SK-N-SH (cell line): ENCODE measurements around the gene CENPX. TPM values are rescaled to one million over a fixed set of nuclear protein-coding genes. Genes with fewer than 3 reads are reported as not detected.

ENCODE experiments used
- CTCF ChIA-PET: fragments of 300-600, 350-600 bp; formaldehyde crosslinking; extraction: SDS; loops from one replicate; lab custom pipeline; 2021; lab: Yijun Ruan, JAX
- POLR2A ChIA-PET: fragments of 350-600 bp; sonication (Branson Sonifier 250); formaldehyde crosslinking; extraction: SDS; loops from one replicate; lab custom pipeline; 2020; ENCODE audit warnings: antibody characterized with exemption, inconsistent platforms; lab: Yijun Ruan, JAX
- DNase-seq: peaks from one replicate; pipeline ENCODE4 v3.0.0; 2012
- H2AFZ ChIP-seq: fragments of 200-600 bp; sonication (generic); 2 replicates; pipeline ENCODE4 v1.8.1; 2016; ENCODE audit warnings: antibody characterized with exemption, mild to moderate bottlenecking, low read depth
- H3F3A ChIP-seq: fragments of 200-600 bp; sonication (generic); replicated peaks from 2 replicates; pipeline ENCODE3; 2016; ENCODE audit warnings: antibody characterized with exemption, mild to moderate bottlenecking; ENCODE audit not compliant: insufficient read depth
- H3K27ac ChIP-seq, 2 experiments: fragments of 200-500 bp in 1 of 2; fragments of 200-600 bp in 1 of 2; sonication (Bioruptor generic) in 1 of 2; sonication (generic), shearing (Covaris generic) in 1 of 2; 2 replicates each; pipeline versions ENCODE4 v1.5.1 to v1.6.1; 2014 to 2016; ENCODE audit warnings: low read depth in 2 of 2, inconsistent platforms in 1 of 2, low read length in 1 of 2, mild to moderate bottlenecking in 1 of 2, mixed read lengths in 1 of 2
- H3K27me3 ChIP-seq: fragments of 200-600 bp; sonication (generic), shearing (Covaris generic); 2 replicates; pipeline ENCODE4 v1.6.1; 2016; ENCODE audit warnings: mixed run types; ENCODE audit not compliant: insufficient read depth
- H3K36me3 ChIP-seq, 2 experiments: fragments of 200-500 bp in 1 of 2; fragments of 200-600 bp in 1 of 2; sonication (Bioruptor generic) in 1 of 2; sonication (generic) in 1 of 2; replicated peaks in 1 of 2; 2 replicates each; pipeline versions ENCODE3 to v1.5.1; 2014 to 2016; ENCODE audit warnings: low read length in 1 of 2, mild to moderate bottlenecking in 1 of 2; ENCODE audit not compliant: insufficient read depth in 2 of 2, control insufficient read depth in 1 of 2
- H3K4me1 ChIP-seq, 2 experiments: fragments of 200-500 bp in 1 of 2; fragments of 200-600 bp in 1 of 2; sonication (Bioruptor generic) in 1 of 2; sonication (generic), shearing (Covaris generic) in 1 of 2; 2 replicates each; pipeline versions ENCODE4 v1.5.1 to v1.6.1; 2014 to 2016; ENCODE audit warnings: low read depth in 1 of 2, low read length in 1 of 2, mixed run types in 1 of 2; ENCODE audit not compliant: insufficient read depth in 2 of 2, control insufficient read depth in 1 of 2
- H3K4me2 ChIP-seq: fragments of 200-600 bp; sonication (generic), shearing (Covaris generic); 2 replicates; pipeline ENCODE4 v1.6.1; 2017; ENCODE audit warnings: mixed run types
- H3K4me3 ChIP-seq, 2 experiments: fragments of 200-500 bp in 1 of 2; fragments of 200-600 bp in 1 of 2; sonication (Bioruptor generic) in 1 of 2; sonication (generic), shearing (Covaris generic) in 1 of 2; 2 replicates each; pipeline versions ENCODE4 v1.5.1 to v1.8.1; 2014 to 2016; ENCODE audit warnings: low read depth in 2 of 2, inconsistent platforms in 1 of 2, low read length in 1 of 2, mild to moderate bottlenecking in 1 of 2, mixed read lengths in 1 of 2, moderate library complexity in 1 of 2
- H3K79me2 ChIP-seq: fragments of 200-600 bp; sonication (generic); 2 replicates; pipeline ENCODE4 v1.8.1; 2017; ENCODE audit warnings: mild to moderate bottlenecking; ENCODE audit not compliant: insufficient read depth
- H3K9ac ChIP-seq: fragments of 200-600 bp; sonication (generic); 2 replicates; pipeline ENCODE4 v1.6.1; 2017; ENCODE audit warnings: mixed run types
- H3K9me2 ChIP-seq: fragments of 200-600 bp; sonication (generic); 2 replicates; pipeline ENCODE4 v1.6.1; 2017; ENCODE audit warnings: mixed run types
- H3K9me3 ChIP-seq: fragments of 200-600 bp; sonication (generic); 2 replicates; pipeline ENCODE4 v1.6.1; 2017; ENCODE audit warnings: mixed run types, mild to moderate bottlenecking, moderate library complexity
- H4K20me1 ChIP-seq: fragments of 200-600 bp; sonication (generic); 2 replicates; pipeline ENCODE4 v1.6.1; 2017; ENCODE audit warnings: mild to moderate bottlenecking, mixed run types; ENCODE audit not compliant: insufficient read depth
- ELF1 ChIP-seq: IDR thresholded peaks from 2 replicates; pipeline ENCODE4 v1.4.0; 2012
- EP300 ChIP-seq, 2 experiments: IDR thresholded peaks; 2 replicates each; pipeline versions ENCODE4 v1.4.0 to v1.6.1; 2012; ENCODE audit warnings: borderline replicate concordance in 1 of 2, low read depth in 1 of 2, low read length in 1 of 2
- FOSL2 ChIP-seq: IDR thresholded peaks from 2 replicates; pipeline ENCODE4 v1.4.0; 2012; ENCODE audit warnings: low read depth, mild to moderate bottlenecking, moderate library complexity, borderline replicate concordance
- FOXJ3 ChIP-seq: sonication (generic); formaldehyde crosslinking; IDR thresholded peaks from 2 replicates; pipeline ENCODE4 v1.5.1; 2020; ENCODE audit warnings: mild to moderate bottlenecking, missing genetic modification reagents
- FOXM1 ChIP-seq: IDR thresholded peaks from 2 replicates; pipeline ENCODE4 v1.4.0; 2012; ENCODE audit warnings: low read depth, mild to moderate bottlenecking
- GABPA ChIP-seq: IDR thresholded peaks from 2 replicates; pipeline ENCODE4 v1.4.0; 2012; ENCODE audit warnings: low read depth, mild to moderate bottlenecking
- JUND ChIP-seq: IDR thresholded peaks from 2 replicates; pipeline ENCODE4 v1.4.0; 2012
- MEF2A ChIP-seq: IDR thresholded peaks from 2 replicates; pipeline ENCODE4 v1.4.0; 2012; ENCODE audit warnings: low read depth, borderline replicate concordance
- NFIC ChIP-seq: IDR thresholded peaks from 2 replicates; pipeline ENCODE4 v1.4.0; 2012; ENCODE audit warnings: borderline replicate concordance
- NRF1 ChIP-seq: IDR thresholded peaks from 2 replicates; pipeline ENCODE4 v1.6.1; 2012; ENCODE audit warnings: low read depth, mild to moderate bottlenecking, low read length
- RAD21 ChIP-seq: IDR thresholded peaks from 2 replicates; pipeline ENCODE4 v1.6.1; 2012; ENCODE audit warnings: mild to moderate bottlenecking, low read length
- RCOR1 ChIP-seq: fragments of 150-350 bp; IDR thresholded peaks from 2 replicates; pipeline ENCODE4 v1.6.1; 2017; ENCODE audit warnings: antibody characterized with exemption, low read length
- RFX5 ChIP-seq: IDR thresholded peaks from 2 replicates; pipeline ENCODE4 v1.6.1; 2012; ENCODE audit warnings: mild to moderate bottlenecking, improper control_type of control experiment, low read length
- RXRA ChIP-seq: IDR thresholded peaks from 2 replicates; pipeline ENCODE4 v1.4.0; 2012; ENCODE audit warnings: low read depth, mild to moderate bottlenecking, borderline replicate concordance
- SIN3A ChIP-seq: IDR thresholded peaks from 2 replicates; pipeline ENCODE4 v1.6.1; 2012; ENCODE audit warnings: low read depth, mild to moderate bottlenecking, low read length, moderate library complexity, borderline replicate concordance
- SMC3 ChIP-seq: IDR thresholded peaks from 2 replicates; pipeline ENCODE4 v1.6.1; 2012; ENCODE audit warnings: low read depth, low read length, improper control_type of control experiment
- TAF1 ChIP-seq: IDR thresholded peaks from 2 replicates; pipeline ENCODE4 v1.6.1; 2012; ENCODE audit warnings: low read depth, mild to moderate bottlenecking, low read length, moderate library complexity, borderline replicate concordance
- TCF12 ChIP-seq: IDR thresholded peaks from 2 replicates; pipeline ENCODE4 v1.4.0; 2012
- TEAD4 ChIP-seq: IDR thresholded peaks from 2 replicates; pipeline ENCODE4 v1.4.0; 2012; ENCODE audit warnings: mild to moderate bottlenecking, borderline replicate concordance; ENCODE audit not compliant: insufficient read depth
- YY1 ChIP-seq: IDR thresholded peaks from 2 replicates; pipeline ENCODE4 v1.4.0; 2012; ENCODE audit warnings: low read depth, mild to moderate bottlenecking
- WGBS: methylation state at CpG from one replicate; pipeline ENCODE4 v1.1.6; 2017; ENCODE audit warnings: low lambda C conversion rate; 5-methylcytosine and 5-hydroxymethylcytosine counted together
- polyA plus RNA-seq, 3 experiments: library from polyadenylated mRNA; depleted of rRNA; stranded (reverse); fragments of >200 nt; gene quantifications; 2 replicates each; pipeline ENCODE4 v1.2.3, GENCODE V29; 2012
- TF ChIP-seq, protein P1 (sequence below): IDR thresholded peaks from 2 replicates; pipeline ENCODE4 v1.4.0; 2012; ENCODE audit warnings: low read depth, borderline replicate concordance
- TF ChIP-seq, protein P2 (sequence below): IDR thresholded peaks from 2 replicates; pipeline ENCODE4; 2012
- TF ChIP-seq, protein P3 (sequence below): fragments of 150-350 bp; IDR thresholded peaks from 2 replicates; pipeline ENCODE4 v1.6.1; 2017; ENCODE audit warnings: antibody characterized with exemption, low read length, low read depth, borderline replicate concordance
- TF ChIP-seq, protein P4 (sequence below): fragments of 200-600 bp; sonication (generic); IDR thresholded peaks from 2 replicates; pipeline ENCODE4 v1.6.1; 2017; ENCODE audit warnings: antibody characterized with exemption, mild to moderate bottlenecking, moderate library complexity
- TF ChIP-seq, protein P5 (sequence below): IDR thresholded peaks from 2 replicates; pipeline ENCODE4 v1.6.1; 2012; ENCODE audit warnings: mild to moderate bottlenecking, low read depth, low read length, moderate library complexity

Gene CENPX
- polyA plus RNA-seq, 1 of the 3 experiments (the other 2 are of a cell fraction): 255 TPM

DNA sequence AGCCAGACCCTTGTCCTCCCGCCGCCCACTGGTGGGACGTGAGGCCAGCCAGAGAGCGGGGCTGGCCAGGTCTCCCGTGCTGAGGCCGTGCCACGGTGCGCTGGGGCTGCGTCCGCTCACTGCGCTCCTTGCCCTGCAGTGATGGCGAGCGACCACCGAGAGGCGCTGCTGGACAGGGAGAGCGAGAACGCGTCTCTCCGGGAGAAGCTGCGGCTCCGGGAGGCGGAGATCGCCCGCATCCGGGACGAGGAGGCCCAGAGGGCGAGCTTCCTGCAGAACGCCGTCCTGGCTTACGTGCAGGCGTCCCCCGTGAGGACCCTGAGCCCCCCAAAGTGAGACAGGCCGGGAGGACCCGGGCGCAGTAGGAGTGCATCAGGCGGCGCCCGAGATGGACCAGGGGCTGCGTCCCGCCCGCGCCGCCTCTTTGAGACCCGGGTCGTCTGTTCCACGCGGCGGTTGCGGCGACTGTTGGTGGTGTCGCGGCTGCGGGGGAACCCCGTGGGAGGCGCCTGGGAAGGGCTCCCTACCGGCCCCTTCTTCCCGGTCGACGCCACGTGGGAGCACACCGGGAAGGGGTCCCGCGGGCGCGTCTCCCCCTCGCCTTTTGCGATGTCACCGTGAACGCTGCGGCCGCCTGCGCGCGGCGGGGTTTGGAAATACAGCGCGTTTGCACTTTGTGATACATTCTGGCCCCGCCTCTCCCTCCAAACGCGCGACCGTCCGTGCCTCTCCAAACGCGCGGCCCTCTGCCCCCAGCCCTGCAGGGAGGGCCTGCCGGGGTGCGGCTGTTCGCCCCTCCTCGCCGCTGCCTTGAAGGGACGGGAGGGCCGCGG lies 8.0 kb upstream of the CENPX start:
- Histone ChIP-seq H3F3A (peaks cover 29% of the 10 kb centered on the region), H2AFZ (peak overlapping the region; percentile 72; the same call in 1 of the 2 replicates), H3K27me3 (no peaks in the 10 kb centered on the region), H3K4me2 (peak overlapping the region; percentile 90), H3K4me1 (peaks cover 0 to 18% of the 10 kb centered on the region in 2 experiments; a peak in 2 of 4 replicates), H3K27ac (peak overlapping the region in 1 of 2 experiments; percentile 85; a peak in 2 of 4 replicates), H3K9me2 (no peaks in the 10 kb centered on the region), H3K4me3 (peak overlapping the region; percentile 50 to 62), H4K20me1 (peaks cover 4% of the 10 kb centered on the region; the same call in 1 of the 2 replicates), H3K79me2 (no peaks in the 10 kb centered on the region), H3K9me3 (no peaks in the 10 kb centered on the region), H3K9ac (no peak overlapping the region), H3K36me3 (peaks cover 5 to 17% of the 10 kb centered on the region in 2 experiments)
- ChIA-PET POLR2A (interaction anchor here (0.6 to 3.4 kb wide), 15 partner anchors 8 to 170 kb away, joined by 3 to 14 read pairs (median 4); partner anchors contain the start of genes CENPX, FASN, GPS1 and LRRC45), CTCF (interaction anchor here (0.6 to 35.7 kb wide), 93 partner anchors 9 to 657 kb away, joined by 3 to 1216 read pairs (median 6); partner anchors contain the start of genes ASPSCR1, CCDC57, CENPX and DCXR)
- WGBS: 5% methylated on average over 47 of the region's 94 CpGs
- peak; percentile 96 for DNase-seq
- TF ChIP-seq MEF2A: no peak
- TF ChIP-seq, protein P1, sequence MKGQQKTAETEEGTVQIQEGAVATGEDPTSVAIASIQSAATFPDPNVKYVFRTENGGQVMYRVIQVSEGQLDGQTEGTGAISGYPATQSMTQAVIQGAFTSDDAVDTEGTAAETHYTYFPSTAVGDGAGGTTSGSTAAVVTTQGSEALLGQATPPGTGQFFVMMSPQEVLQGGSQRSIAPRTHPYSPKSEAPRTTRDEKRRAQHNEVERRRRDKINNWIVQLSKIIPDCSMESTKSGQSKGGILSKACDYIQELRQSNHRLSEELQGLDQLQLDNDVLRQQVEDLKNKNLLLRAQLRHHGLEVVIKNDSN: no peak
- no peak for TF ChIP-seq FOXM1
- no peak for TF ChIP-seq FOXJ3 (CRISPR knock-in tag)
- no peak for TF ChIP-seq NFIC
- TF ChIP-seq NRF1: peak; percentile 39; the same call in 1 of the 2 replicates
- TF ChIP-seq RCOR1: 0 out of 2 replicates have a peak, but pooled peaks have one; percentile 43
- no peak for TF ChIP-seq YY1
- TF ChIP-seq, protein P2, sequence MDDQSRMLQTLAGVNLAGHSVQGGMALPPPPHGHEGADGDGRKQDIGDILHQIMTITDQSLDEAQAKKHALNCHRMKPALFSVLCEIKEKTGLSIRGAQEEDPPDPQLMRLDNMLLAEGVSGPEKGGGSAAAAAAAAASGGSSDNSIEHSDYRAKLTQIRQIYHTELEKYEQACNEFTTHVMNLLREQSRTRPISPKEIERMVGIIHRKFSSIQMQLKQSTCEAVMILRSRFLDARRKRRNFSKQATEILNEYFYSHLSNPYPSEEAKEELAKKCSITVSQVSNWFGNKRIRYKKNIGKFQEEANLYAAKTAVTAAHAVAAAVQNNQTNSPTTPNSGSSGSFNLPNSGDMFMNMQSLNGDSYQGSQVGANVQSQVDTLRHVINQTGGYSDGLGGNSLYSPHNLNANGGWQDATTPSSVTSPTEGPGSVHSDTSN: no peak
- no peak for TF ChIP-seq TCF12
- no peak for TF ChIP-seq EP300 (IDR thresholded peaks at IDR 0.05; ENCODE audit: borderline replicate concordance in 1 of 2, low read depth in 1 of 2, low read length in 1 of 2)
- peak; percentile 41; the same call in 1 of the 2 replicates for TF ChIP-seq SIN3A
- TF ChIP-seq, protein P3, sequence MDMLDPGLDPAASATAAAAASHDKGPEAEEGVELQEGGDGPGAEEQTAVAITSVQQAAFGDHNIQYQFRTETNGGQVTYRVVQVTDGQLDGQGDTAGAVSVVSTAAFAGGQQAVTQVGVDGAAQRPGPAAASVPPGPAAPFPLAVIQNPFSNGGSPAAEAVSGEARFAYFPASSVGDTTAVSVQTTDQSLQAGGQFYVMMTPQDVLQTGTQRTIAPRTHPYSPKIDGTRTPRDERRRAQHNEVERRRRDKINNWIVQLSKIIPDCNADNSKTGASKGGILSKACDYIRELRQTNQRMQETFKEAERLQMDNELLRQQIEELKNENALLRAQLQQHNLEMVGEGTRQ: no peak
- TF ChIP-seq JUND: no peak
- no peak for TF ChIP-seq RFX5
- TF ChIP-seq TEAD4: no peak
- TF ChIP-seq, protein P4, sequence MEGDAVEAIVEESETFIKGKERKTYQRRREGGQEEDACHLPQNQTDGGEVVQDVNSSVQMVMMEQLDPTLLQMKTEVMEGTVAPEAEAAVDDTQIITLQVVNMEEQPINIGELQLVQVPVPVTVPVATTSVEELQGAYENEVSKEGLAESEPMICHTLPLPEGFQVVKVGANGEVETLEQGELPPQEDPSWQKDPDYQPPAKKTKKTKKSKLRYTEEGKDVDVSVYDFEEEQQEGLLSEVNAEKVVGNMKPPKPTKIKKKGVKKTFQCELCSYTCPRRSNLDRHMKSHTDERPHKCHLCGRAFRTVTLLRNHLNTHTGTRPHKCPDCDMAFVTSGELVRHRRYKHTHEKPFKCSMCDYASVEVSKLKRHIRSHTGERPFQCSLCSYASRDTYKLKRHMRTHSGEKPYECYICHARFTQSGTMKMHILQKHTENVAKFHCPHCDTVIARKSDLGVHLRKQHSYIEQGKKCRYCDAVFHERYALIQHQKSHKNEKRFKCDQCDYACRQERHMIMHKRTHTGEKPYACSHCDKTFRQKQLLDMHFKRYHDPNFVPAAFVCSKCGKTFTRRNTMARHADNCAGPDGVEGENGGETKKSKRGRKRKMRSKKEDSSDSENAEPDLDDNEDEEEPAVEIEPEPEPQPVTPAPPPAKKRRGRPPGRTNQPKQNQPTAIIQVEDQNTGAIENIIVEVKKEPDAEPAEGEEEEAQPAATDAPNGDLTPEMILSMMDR: peak; percentile 69
- TF ChIP-seq TAF1: no peak
- TF ChIP-seq RAD21: peak; percentile 96
- TF ChIP-seq, protein P5, sequence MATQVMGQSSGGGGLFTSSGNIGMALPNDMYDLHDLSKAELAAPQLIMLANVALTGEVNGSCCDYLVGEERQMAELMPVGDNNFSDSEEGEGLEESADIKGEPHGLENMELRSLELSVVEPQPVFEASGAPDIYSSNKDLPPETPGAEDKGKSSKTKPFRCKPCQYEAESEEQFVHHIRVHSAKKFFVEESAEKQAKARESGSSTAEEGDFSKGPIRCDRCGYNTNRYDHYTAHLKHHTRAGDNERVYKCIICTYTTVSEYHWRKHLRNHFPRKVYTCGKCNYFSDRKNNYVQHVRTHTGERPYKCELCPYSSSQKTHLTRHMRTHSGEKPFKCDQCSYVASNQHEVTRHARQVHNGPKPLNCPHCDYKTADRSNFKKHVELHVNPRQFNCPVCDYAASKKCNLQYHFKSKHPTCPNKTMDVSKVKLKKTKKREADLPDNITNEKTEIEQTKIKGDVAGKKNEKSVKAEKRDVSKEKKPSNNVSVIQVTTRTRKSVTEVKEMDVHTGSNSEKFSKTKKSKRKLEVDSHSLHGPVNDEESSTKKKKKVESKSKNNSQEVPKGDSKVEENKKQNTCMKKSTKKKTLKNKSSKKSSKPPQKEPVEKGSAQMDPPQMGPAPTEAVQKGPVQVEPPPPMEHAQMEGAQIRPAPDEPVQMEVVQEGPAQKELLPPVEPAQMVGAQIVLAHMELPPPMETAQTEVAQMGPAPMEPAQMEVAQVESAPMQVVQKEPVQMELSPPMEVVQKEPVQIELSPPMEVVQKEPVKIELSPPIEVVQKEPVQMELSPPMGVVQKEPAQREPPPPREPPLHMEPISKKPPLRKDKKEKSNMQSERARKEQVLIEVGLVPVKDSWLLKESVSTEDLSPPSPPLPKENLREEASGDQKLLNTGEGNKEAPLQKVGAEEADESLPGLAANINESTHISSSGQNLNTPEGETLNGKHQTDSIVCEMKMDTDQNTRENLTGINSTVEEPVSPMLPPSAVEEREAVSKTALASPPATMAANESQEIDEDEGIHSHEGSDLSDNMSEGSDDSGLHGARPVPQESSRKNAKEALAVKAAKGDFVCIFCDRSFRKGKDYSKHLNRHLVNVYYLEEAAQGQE: no peak
- peak; percentile 87 for TF ChIP-seq SMC3
- no peak for TF ChIP-seq ELF1
- no peak for TF ChIP-seq FOSL2
- TF ChIP-seq RXRA: no peak
- TF ChIP-seq GABPA: no peak
